HCT116 (cell line): ENCODE data around the gene TEX9. TPM values are rescaled to one million over a fixed set of nuclear protein-coding genes. Genes with fewer than 3 reads are reported as not detected.

Experiments
- ATAC-seq: fragments of 200-7000 bp; cut with Tn5 transposase; 2 replicates; pipeline ENCODE4 v1.9.1; 2020; ENCODE audit warnings: mild to moderate bottlenecking, moderate library complexity
- BruUV-seq: library from RNA; stranded (reverse); fragments of 400-500 nt; replicated peaks from 2 replicates; lab custom pipeline; 2021; lab: Mats Ljungman, UMichigan
- CTCF ChIA-PET: fragments of 300-600 bp; sonication (Branson Sonifier 250); formaldehyde crosslinking; loops from one replicate; lab custom pipeline; 2021; ENCODE audit warnings: antibody characterized with exemption; lab: Charles Lee
- POLR2A ChIA-PET: fragments of 300-600, 350-600 bp; sonication (Branson Sonifier 250); formaldehyde crosslinking; loops from one replicate; lab custom pipeline; 2021; ENCODE audit warnings: antibody characterized with exemption; lab: Charles Lee
- RAD21 ChIA-PET, 2 experiments: fragments of 300-600 bp; sonication (Branson Sonifier 250); formaldehyde crosslinking; loops; one replicate each; lab custom pipeline; 2023; ENCODE audit warnings: low total read pairs in 2 of 2; ENCODE audit not compliant: uncharacterized antibody in 2 of 2, unreplicated experiment in 2 of 2, low non-redundant PET in 1 of 2; lab: Charles Lee
- DNase-seq: peaks from one replicate; pipeline ENCODE4 v3.0.0-alpha.2; 2010; ENCODE audit warnings: low read depth, low spot score
- H2AFZ ChIP-seq: fragments of 200-600 bp; shearing (Covaris generic), sonication (generic); 2 replicates; pipeline ENCODE4 v1.6.1; 2017; ENCODE audit warnings: low read depth, mixed run types, mixed read lengths, antibody characterized with exemption, low read length; ENCODE audit not compliant: poor library complexity, severe bottlenecking
- H3K27ac ChIP-seq: 2 replicates; pipeline ENCODE4 v1.5.1; 2012; ENCODE audit warnings: low read depth, low read length
- H3K27me3 ChIP-seq: fragments of 200-600 bp; sonication (generic); 2 replicates; pipeline ENCODE4 v1.6.1; 2016; ENCODE audit warnings: mixed run types, low read length, mixed read lengths; ENCODE audit not compliant: insufficient read depth
- H3K36me3 ChIP-seq, 2 experiments: fragments of 200-500 bp in 1 of 2; fragments of 200-600 bp in 1 of 2; sonication (Bioruptor generic) in 1 of 2; sonication (generic) in 1 of 2; 2 replicates each; pipeline versions ENCODE4 v1.5.1 to v1.6.1; 2014 to 2016; ENCODE audit warnings: low read length in 2 of 2, inconsistent platforms in 1 of 2, mixed read lengths in 1 of 2, mixed run types in 1 of 2; ENCODE audit not compliant: insufficient read depth in 2 of 2, control insufficient read depth in 1 of 2
- H3K4me1 ChIP-seq, 2 experiments: fragments of 200-600 bp in 1 of 2; sonication (generic) in 1 of 2; 2 replicates each; pipeline versions ENCODE4 v1.5.1 to v1.6.1; 2012 to 2017; ENCODE audit warnings: low read length in 2 of 2, inconsistent platforms in 1 of 2, mild to moderate bottlenecking in 1 of 2, mixed read lengths in 1 of 2, mixed run types in 1 of 2, moderate library complexity in 1 of 2; ENCODE audit not compliant: insufficient read depth in 2 of 2, control insufficient read depth in 1 of 2
- H3K4me2 ChIP-seq: fragments of 200-600 bp; sonication (generic); 2 replicates; pipeline ENCODE4 v1.6.1; 2017; ENCODE audit warnings: mixed run types, low read length, mixed read lengths
- H3K4me3 ChIP-seq, 2 experiments: fragments of 200-600 bp in 1 of 2; sonication (generic) in 1 of 2; replicated peaks in 1 of 2; 2 replicates each; pipeline ENCODE4 v1.5.1; 2011 to 2016; ENCODE audit warnings: low read length in 2 of 2, control low read depth in 1 of 2, low read depth in 1 of 2, mild to moderate bottlenecking in 1 of 2, mixed read lengths in 1 of 2, mixed run types in 1 of 2
- H3K79me2 ChIP-seq: fragments of 200-600 bp; sonication (generic); 2 replicates; pipeline ENCODE4 v1.6.1; 2017; ENCODE audit warnings: mild to moderate bottlenecking, mixed run types, low read length, moderate library complexity, mixed read lengths; ENCODE audit not compliant: insufficient read depth
- H3K9ac ChIP-seq: fragments of 200-600 bp; sonication (generic); 2 replicates; pipeline ENCODE4 v1.6.1; 2016; ENCODE audit warnings: low read length, mixed read lengths
- H3K9me2 ChIP-seq: fragments of 200-600 bp; sonication (generic), shearing (Covaris generic); 2 replicates; pipeline ENCODE4 v1.6.1; 2017; ENCODE audit warnings: mixed run types, mild to moderate bottlenecking, moderate library complexity; ENCODE audit not compliant: insufficient read depth
- H3K9me3 ChIP-seq, 2 experiments: fragments of 200-500 bp in 1 of 2; fragments of 200-600 bp in 1 of 2; sonication (Bioruptor generic) in 1 of 2; sonication (generic) in 1 of 2; 2 replicates each; pipeline ENCODE4 v1.6.1; 2014 to 2017; ENCODE audit warnings: low read length in 2 of 2, mixed read lengths in 2 of 2, inconsistent platforms in 1 of 2, low read depth in 1 of 2, mild to moderate bottlenecking in 1 of 2, mixed run types in 1 of 2, moderate library complexity in 1 of 2; ENCODE audit not compliant: control insufficient read depth in 1 of 2, insufficient read depth in 1 of 2
- H4K20me1 ChIP-seq: fragments of 200-600 bp; sonication (generic), shearing (Covaris generic); 2 replicates; pipeline ENCODE4 v1.6.1; 2017; ENCODE audit warnings: mixed run types, mild to moderate bottlenecking, moderate library complexity; ENCODE audit not compliant: insufficient read depth
- EGR1 ChIP-seq: IDR thresholded peaks from 2 replicates; pipeline ENCODE4 v1.6.1; 2012; ENCODE audit warnings: low read depth
- ELF1 ChIP-seq: IDR thresholded peaks from 2 replicates; pipeline ENCODE4 v1.6.1; 2012; ENCODE audit warnings: low read depth, borderline replicate concordance
- EZH2 ChIP-seq: fragments of 200-600 bp; sonication (generic); IDR thresholded peaks from 2 replicates; pipeline ENCODE4 v1.6.1; 2017; ENCODE audit warnings: antibody characterized with exemption, mixed run types
- EZH2phosphoT487 ChIP-seq: fragments of 200-600 bp; IDR thresholded peaks from 2 replicates; pipeline ENCODE4 v1.6.1; 2018; ENCODE audit warnings: antibody characterized with exemption, borderline replicate concordance
- FOSL1 ChIP-seq: IDR thresholded peaks from 2 replicates; pipeline ENCODE4 v1.6.1; 2012; ENCODE audit warnings: low read depth
- POLR2A ChIP-seq: IDR thresholded peaks from 2 replicates; pipeline ENCODE4 v1.7.0; 2011; ENCODE audit warnings: borderline replicate concordance; ENCODE audit not compliant: insufficient read depth, insufficient read length; ENCODE audit errors: extremely low read depth
- RAD21 ChIP-seq: IDR thresholded peaks from 2 replicates; pipeline ENCODE4 v1.6.1; 2012; ENCODE audit warnings: low read depth, mild to moderate bottlenecking
- SIN3A ChIP-seq: IDR thresholded peaks from 2 replicates; pipeline ENCODE4 v1.6.1; 2012; ENCODE audit warnings: low read depth
- SRF ChIP-seq: IDR thresholded peaks from 2 replicates; pipeline ENCODE4 v1.6.1; 2012; ENCODE audit warnings: low read depth
- YY1 ChIP-seq: IDR thresholded peaks from 2 replicates; pipeline ENCODE4 v1.6.1; 2011; ENCODE audit warnings: low read length, low read depth, moderate library complexity, mild to moderate bottlenecking; ENCODE audit not compliant: insufficient replicate concordance; ENCODE audit errors: extremely low read depth
- ZFX ChIP-seq: fragments of 450-650 bp; IDR thresholded peaks from 2 replicates; pipeline ENCODE4 v1.6.1; 2017
- ZNF274 ChIP-seq: fragments of 200-500 bp; sonication (Bioruptor generic); IDR thresholded peaks from 2 replicates; pipeline ENCODE4 v1.6.1; 2014; ENCODE audit warnings: mild to moderate bottlenecking, low read depth, low read length, inconsistent platforms
- intact Hi-C: fragments of 100-400 bp; cut with micrococcal nuclease; formaldehyde crosslinking; loops from 2 replicates; pipeline ENCODE4 v1.10.0; 2022
- total RNA-seq: library from RNA; stranded (reverse); gene quantifications from one replicate; pipeline ENCODE4 v1.2.1, GENCODE V29; 2021; ENCODE audit not compliant: unreplicated experiment
- TF ChIP-seq, protein P1 (sequence below): IDR thresholded peaks from 2 replicates; pipeline ENCODE4 v1.6.1; 2012
- TF ChIP-seq, protein P2 (sequence below): IDR thresholded peaks from 2 replicates; pipeline ENCODE4 v1.6.1; 2012
- TF ChIP-seq, protein P3 (sequence below): IDR thresholded peaks from 2 replicates; pipeline ENCODE4 v1.6.1; 2012; ENCODE audit warnings: low read depth
- TF ChIP-seq, protein P4 (sequence below): IDR thresholded peaks from 2 replicates; pipeline ENCODE4 v1.6.1; 2011; ENCODE audit warnings: mild to moderate bottlenecking, low read length, moderate library complexity; ENCODE audit not compliant: insufficient replicate concordance; ENCODE audit errors: extremely low read depth

Gene TEX9
- total RNA-seq, 1 experiment from 2014 or later = 5.2 TPM

DNA sequence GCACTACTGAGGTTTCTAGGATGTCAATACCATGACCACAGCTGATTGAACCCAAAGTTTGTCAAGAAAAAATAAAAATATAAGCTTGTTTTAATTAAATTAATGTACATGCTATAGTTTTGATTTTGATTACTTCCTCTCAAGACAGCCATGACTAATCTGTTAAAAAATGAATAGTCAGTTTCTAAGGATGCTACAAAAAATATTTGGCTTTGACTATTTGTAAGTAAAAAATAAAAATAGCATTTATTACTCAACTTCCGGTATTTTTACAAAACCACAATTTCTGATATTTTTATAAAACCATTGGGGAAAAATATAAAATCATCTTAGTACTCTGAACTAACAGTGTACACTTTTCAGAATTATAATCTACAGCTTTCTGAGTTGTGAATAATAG, 12.1 kb upstream of the TEX9 start:
- ChIA-PET RAD21 (no interaction called here), CTCF (no interaction called here)
- no peak overlapping the region for H3K9ac ChIP-seq
- no peaks in the 10 kb centered on the region for H3K9me2 ChIP-seq
- BruUV-seq = no TSS peak
- DNase-seq = no peak
- intact Hi-C loops = no loop called here
- H2AFZ ChIP-seq = no peak overlapping the region
- H3K4me3 ChIP-seq = no peak overlapping the region
- H4K20me1 ChIP-seq = no peaks in the 10 kb centered on the region
- no peaks in the 10 kb centered on the region for H3K4me1 ChIP-seq
- TF ChIP-seq YY1 (no peak), ZFX (no peak), POLR2A (no peak), EGR1 (no peak), SRF (no peak), RAD21 (no peak), EZH2 (no peak)
- TF ChIP-seq, protein P1, sequence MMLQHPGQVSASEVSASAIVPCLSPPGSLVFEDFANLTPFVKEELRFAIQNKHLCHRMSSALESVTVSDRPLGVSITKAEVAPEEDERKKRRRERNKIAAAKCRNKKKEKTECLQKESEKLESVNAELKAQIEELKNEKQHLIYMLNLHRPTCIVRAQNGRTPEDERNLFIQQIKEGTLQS = no peak
- TF ChIP-seq, protein P2, sequence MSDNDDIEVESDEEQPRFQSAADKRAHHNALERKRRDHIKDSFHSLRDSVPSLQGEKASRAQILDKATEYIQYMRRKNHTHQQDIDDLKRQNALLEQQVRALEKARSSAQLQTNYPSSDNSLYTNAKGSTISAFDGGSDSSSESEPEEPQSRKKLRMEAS = no peak
- TF ChIP-seq, all 23 proteins: peak for 0
- Histone ChIP-seq H3K9me3 (no peaks in the 10 kb centered on the region), H3K36me3 (no peaks in the 10 kb centered on the region), H3K27ac (no peak overlapping the region), H3K27me3 (no peaks in the 10 kb centered on the region), H3K79me2 (no peaks in the 10 kb centered on the region), H3K4me2 (no peak overlapping the region)
- no peak for ATAC-seq
- POLR2A ChIA-PET = no interaction called here

DNA sequence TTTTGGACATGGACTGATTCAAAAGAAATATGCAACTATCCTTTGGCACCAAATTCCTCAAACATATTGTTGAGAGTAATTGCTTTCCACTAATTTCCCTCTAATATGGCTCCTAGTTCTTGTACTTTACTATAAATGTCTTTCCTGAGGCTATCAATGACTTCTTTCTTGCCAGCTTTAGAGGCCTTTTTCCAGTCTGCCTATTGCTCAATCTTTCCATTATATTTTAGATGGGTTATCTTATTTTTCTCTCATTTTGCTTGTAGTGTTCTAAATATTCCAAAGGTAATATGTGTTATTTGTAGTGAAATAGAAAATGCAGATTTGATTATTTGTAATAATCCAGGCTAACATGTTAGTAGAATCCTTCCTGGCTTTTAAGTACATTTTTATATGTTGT, 11.5 kb upstream of the TEX9 start:
- Histone ChIP-seq H3K79me2 (no peaks in the 10 kb centered on the region), H2AFZ (peak overlapping the region; percentile 70), H3K36me3 (no peaks in the 10 kb centered on the region), H3K9me3 (no peaks in the 10 kb centered on the region), H3K4me1 (no peaks in the 10 kb centered on the region), H3K27me3 (no peaks in the 10 kb centered on the region), H3K9ac (no peak overlapping the region), H4K20me1 (no peaks in the 10 kb centered on the region), H3K27ac (no peak overlapping the region), H3K4me2 (no peak overlapping the region), H3K4me3 (no peak overlapping the region), H3K9me2 (no peaks in the 10 kb centered on the region)
- no TSS peak for BruUV-seq
- ChIA-PET POLR2A (no interaction called here), RAD21 (no interaction called here), CTCF (no interaction called here)
- intact Hi-C loops = no loop called here
- no peak for ATAC-seq
- DNase-seq = no peak
- TF ChIP-seq EZH2 (no peak), YY1 (no peak), ZNF274 (no peak), FOSL1 (no peak), ZFX (no peak), SIN3A (no peak), ELF1 (no peak), EZH2phosphoT487 (no peak), EGR1 (no peak)
- TF ChIP-seq, protein P3, sequence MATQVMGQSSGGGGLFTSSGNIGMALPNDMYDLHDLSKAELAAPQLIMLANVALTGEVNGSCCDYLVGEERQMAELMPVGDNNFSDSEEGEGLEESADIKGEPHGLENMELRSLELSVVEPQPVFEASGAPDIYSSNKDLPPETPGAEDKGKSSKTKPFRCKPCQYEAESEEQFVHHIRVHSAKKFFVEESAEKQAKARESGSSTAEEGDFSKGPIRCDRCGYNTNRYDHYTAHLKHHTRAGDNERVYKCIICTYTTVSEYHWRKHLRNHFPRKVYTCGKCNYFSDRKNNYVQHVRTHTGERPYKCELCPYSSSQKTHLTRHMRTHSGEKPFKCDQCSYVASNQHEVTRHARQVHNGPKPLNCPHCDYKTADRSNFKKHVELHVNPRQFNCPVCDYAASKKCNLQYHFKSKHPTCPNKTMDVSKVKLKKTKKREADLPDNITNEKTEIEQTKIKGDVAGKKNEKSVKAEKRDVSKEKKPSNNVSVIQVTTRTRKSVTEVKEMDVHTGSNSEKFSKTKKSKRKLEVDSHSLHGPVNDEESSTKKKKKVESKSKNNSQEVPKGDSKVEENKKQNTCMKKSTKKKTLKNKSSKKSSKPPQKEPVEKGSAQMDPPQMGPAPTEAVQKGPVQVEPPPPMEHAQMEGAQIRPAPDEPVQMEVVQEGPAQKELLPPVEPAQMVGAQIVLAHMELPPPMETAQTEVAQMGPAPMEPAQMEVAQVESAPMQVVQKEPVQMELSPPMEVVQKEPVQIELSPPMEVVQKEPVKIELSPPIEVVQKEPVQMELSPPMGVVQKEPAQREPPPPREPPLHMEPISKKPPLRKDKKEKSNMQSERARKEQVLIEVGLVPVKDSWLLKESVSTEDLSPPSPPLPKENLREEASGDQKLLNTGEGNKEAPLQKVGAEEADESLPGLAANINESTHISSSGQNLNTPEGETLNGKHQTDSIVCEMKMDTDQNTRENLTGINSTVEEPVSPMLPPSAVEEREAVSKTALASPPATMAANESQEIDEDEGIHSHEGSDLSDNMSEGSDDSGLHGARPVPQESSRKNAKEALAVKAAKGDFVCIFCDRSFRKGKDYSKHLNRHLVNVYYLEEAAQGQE = no peak
- TF ChIP-seq, protein P4, sequence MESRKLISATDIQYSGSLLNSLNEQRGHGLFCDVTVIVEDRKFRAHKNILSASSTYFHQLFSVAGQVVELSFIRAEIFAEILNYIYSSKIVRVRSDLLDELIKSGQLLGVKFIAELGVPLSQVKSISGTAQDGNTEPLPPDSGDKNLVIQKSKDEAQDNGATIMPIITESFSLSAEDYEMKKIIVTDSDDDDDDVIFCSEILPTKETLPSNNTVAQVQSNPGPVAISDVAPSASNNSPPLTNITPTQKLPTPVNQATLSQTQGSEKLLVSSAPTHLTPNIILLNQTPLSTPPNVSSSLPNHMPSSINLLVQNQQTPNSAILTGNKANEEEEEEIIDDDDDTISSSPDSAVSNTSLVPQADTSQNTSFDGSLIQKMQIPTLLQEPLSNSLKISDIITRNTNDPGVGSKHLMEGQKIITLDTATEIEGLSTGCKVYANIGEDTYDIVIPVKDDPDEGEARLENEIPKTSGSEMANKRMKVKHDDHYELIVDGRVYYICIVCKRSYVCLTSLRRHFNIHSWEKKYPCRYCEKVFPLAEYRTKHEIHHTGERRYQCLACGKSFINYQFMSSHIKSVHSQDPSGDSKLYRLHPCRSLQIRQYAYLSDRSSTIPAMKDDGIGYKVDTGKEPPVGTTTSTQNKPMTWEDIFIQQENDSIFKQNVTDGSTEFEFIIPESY = no peak
